K562 (cell line): ENCODE measurements around the gene SGSH. TPM values are rescaled to one million over a fixed set of nuclear protein-coding genes. Genes with fewer than 3 reads are reported as not detected.

ENCODE experiments used
- ATAC-seq: fragments of 200-7000 bp; cut with Tn5 transposase; 3 replicates; pipeline ENCODE4 v1.9.1; 2020; ENCODE audit warnings: moderate library complexity
- BruUV-seq: library from RNA; stranded (reverse); fragments of 400-500 nt; replicated peaks from 2 replicates; lab custom pipeline; 2021; lab: Mats Ljungman, UMichigan
- CTCF ChIA-PET: fragments of 300-600 bp; formaldehyde crosslinking; extraction: SDS; loops from one replicate; lab custom pipeline; 2021; ENCODE audit warnings: low intra/inter-chr PET ratio; lab: Yijun Ruan, JAX
- POLR2A ChIA-PET: fragments of 300-600, 350-650 bp; sonication (Branson Sonifier 250); formaldehyde crosslinking; extraction: SDS; loops from one replicate; lab custom pipeline; 2021; ENCODE audit warnings: antibody characterized with exemption, inconsistent platforms; lab: Yijun Ruan, JAX
- DNase-seq, 4 experiments: peaks; one replicate each; pipeline versions ENCODE4 v3.0.0 to v3.0.0-alpha.2; 2011 to 2018; ENCODE audit warnings: low spot score in 3 of 4, mixed read lengths in 3 of 4; ENCODE audit errors: extremely low read depth in 1 of 4
- FAIRE-seq: peaks from 2 replicates; lab custom pipeline; 2011; peaks lifted over from hg19 to GRCh38; lab: Jason Lieb, UNC
- H2AFZ ChIP-seq: 2 replicates; pipeline ENCODE4 v1.6.0; 2011; ENCODE audit warnings: low read depth, low read length, control low read depth, inconsistent platforms
- H3K27ac ChIP-seq: fragments of 200-600 bp; 3 replicates; pipeline ENCODE4 v1.8.0; 2011; ENCODE audit warnings: low read depth, mild to moderate bottlenecking, control low read depth, inconsistent platforms, low read length, moderate library complexity, mixed read lengths; ENCODE audit errors: extremely low read depth
- H3K27me3 ChIP-seq, 2 experiments: fragments of 300-600 bp in 1 of 2; 2 replicates in 1 of 2; 3 replicates in 1 of 2; pipeline versions ENCODE4 v1.6.0 to v1.8.0; 2011; ENCODE audit warnings: inconsistent platforms in 2 of 2, low read length in 2 of 2, mild to moderate bottlenecking in 1 of 2, mixed read lengths in 1 of 2, moderate library complexity in 1 of 2; ENCODE audit not compliant: control insufficient read depth in 2 of 2, insufficient read depth in 2 of 2
- H3K36me3 ChIP-seq: fragments of 300-600 bp; 3 replicates; pipeline ENCODE4 v1.8.0; 2011; ENCODE audit warnings: mild to moderate bottlenecking, low read length, inconsistent platforms; ENCODE audit not compliant: control insufficient read depth, insufficient read depth
- H3K4me1 ChIP-seq, 2 experiments: fragments of 200-600 bp in 1 of 2; replicated peaks in 1 of 2; 2 replicates in 1 of 2; 3 replicates in 1 of 2; pipeline versions ENCODE4 v1.5.1 to v1.8.0; 2011; ENCODE audit warnings: inconsistent platforms in 2 of 2, low read length in 2 of 2, mild to moderate bottlenecking in 1 of 2, mixed read lengths in 1 of 2, moderate library complexity in 1 of 2; ENCODE audit not compliant: control insufficient read depth in 2 of 2, insufficient read depth in 2 of 2
- H3K4me2 ChIP-seq: 2 replicates; pipeline ENCODE4 v1.6.1; 2011; ENCODE audit warnings: low read length, control low read depth, inconsistent platforms, mixed read lengths; ENCODE audit not compliant: insufficient read depth
- H3K4me3 ChIP-seq: fragments of 200-600 bp; sonication (generic), shearing (Covaris generic); 2 replicates; pipeline ENCODE4 v1.5.1; 2016; ENCODE audit warnings: control low read depth, inconsistent platforms
- H3K79me2 ChIP-seq: fragments of 200-600 bp; 3 replicates; pipeline ENCODE4 v1.8.0; 2011; ENCODE audit warnings: low read length, inconsistent platforms; ENCODE audit not compliant: control insufficient read depth, insufficient read depth
- H3K9ac ChIP-seq, 2 experiments: 2 replicates each; pipeline versions ENCODE4 v1.6.0 to v1.6.1; 2011; ENCODE audit warnings: low read depth in 2 of 2, low read length in 2 of 2, control low read depth in 1 of 2, inconsistent platforms in 1 of 2, mild to moderate bottlenecking in 1 of 2, mixed read lengths in 1 of 2; ENCODE audit not compliant: insufficient read depth in 1 of 2
- H3K9me1 ChIP-seq: one replicate; pipeline ENCODE4 v1.6.0; 2011; ENCODE audit warnings: inconsistent platforms, mild to moderate bottlenecking, low read length, moderate library complexity; ENCODE audit not compliant: control insufficient read depth, insufficient read depth
- H3K9me3 ChIP-seq: replicated peaks from 2 replicates; pipeline ENCODE4 v1.5.1; 2011; ENCODE audit warnings: low read depth, low read length, inconsistent platforms; ENCODE audit not compliant: control insufficient read depth, insufficient read depth
- H4K20me1 ChIP-seq: replicated peaks from 2 replicates; pipeline ENCODE4 v1.6.1; 2011; ENCODE audit warnings: low read length, inconsistent platforms, mixed read lengths; ENCODE audit not compliant: control insufficient read depth, insufficient read depth
- CCNT2 ChIP-seq: IDR thresholded peaks from 2 replicates; pipeline ENCODE4 v1.6.1; 2011; ENCODE audit warnings: borderline replicate concordance, low read depth, mild to moderate bottlenecking, moderate library complexity, mixed read lengths, low read length; ENCODE audit not compliant: insufficient read length; ENCODE audit errors: extremely low read depth
- FOSL1 ChIP-seq: fragments of 200-800 bp; sonication (Bioruptor generic); conservative IDR thresholded peaks from 2 replicates; pipeline ENCODE4 v1.6.1; 2016; ENCODE audit warnings: missing genetic modification characterization, missing compliant biosample characterization
- HNRNPUL1 ChIP-seq: fragments of 200-400 bp; formaldehyde crosslinking; IDR thresholded peaks from 2 replicates; pipeline ENCODE4 v1.6.1; 2017; ENCODE audit warnings: low read length
- NR1H2 ChIP-seq: sonication (generic); formaldehyde crosslinking; IDR thresholded peaks from 2 replicates; pipeline ENCODE4 v1.4.0; 2020; ENCODE audit warnings: mild to moderate bottlenecking, missing genetic modification reagents
- PCBP1 ChIP-seq: fragments of 200-400 bp; formaldehyde crosslinking; IDR thresholded peaks from 2 replicates; pipeline ENCODE4 v1.6.1; 2018; ENCODE audit warnings: mild to moderate bottlenecking, low read depth, low read length; ENCODE audit not compliant: poor library complexity, severe bottlenecking
- PHTF2 ChIP-seq: fragments of 250-450 bp; sonication (Bioruptor Pico); IDR thresholded peaks from 2 replicates; pipeline ENCODE4 v1.5.0; 2021; ENCODE audit warnings: mild to moderate bottlenecking
- POLR2AphosphoS5 ChIP-seq: IDR thresholded peaks from 2 replicates; pipeline ENCODE4 v1.6.1; 2011; ENCODE audit warnings: mild to moderate bottlenecking, low read depth, low read length, moderate library complexity; ENCODE audit not compliant: control insufficient read depth, insufficient read depth
- SAFB ChIP-seq: fragments of 200-400 bp; formaldehyde crosslinking; IDR thresholded peaks from 2 replicates; pipeline ENCODE4 v1.6.1; 2017; ENCODE audit warnings: low read depth, low read length, borderline replicate concordance
- SIRT6 ChIP-seq: IDR thresholded peaks from one replicate; pipeline ENCODE4 v1.6.1; 2012; ENCODE audit warnings: low read depth, mild to moderate bottlenecking, control low read depth, inconsistent platforms, low read length, moderate library complexity
- SMAD4 ChIP-seq: fragments of 250-450 bp; sonication (Bioruptor Pico); conservative IDR thresholded peaks from 2 replicates; pipeline ENCODE4 v1.8.0; 2021; ENCODE audit warnings: inconsistent platforms, mild to moderate bottlenecking, moderate library complexity
- TAF1 ChIP-seq: IDR thresholded peaks from 2 replicates; pipeline ENCODE4 v1.6.1; 2011; ENCODE audit warnings: mild to moderate bottlenecking, low read length, moderate library complexity; ENCODE audit not compliant: insufficient read depth, control insufficient read depth, severe bottlenecking; ENCODE audit errors: extremely low read depth
- TCFL5 ChIP-seq: fragments of 250-450 bp; sonication (Bioruptor Pico); conservative IDR thresholded peaks from 2 replicates; pipeline ENCODE4 v1.6.1; 2021; ENCODE audit warnings: mild to moderate bottlenecking, moderate library complexity, matching md5 sums
- THRAP3 ChIP-seq: fragments of 450-650 bp; IDR thresholded peaks from 2 replicates; pipeline ENCODE4 v1.6.1; 2016; ENCODE audit warnings: mild to moderate bottlenecking, inconsistent platforms, borderline replicate concordance
- ZNF3 ChIP-seq: fragments of 250-450 bp; sonication (Bioruptor Pico); IDR thresholded peaks from 2 replicates; pipeline ENCODE4 v1.5.0; 2021; ENCODE audit warnings: mild to moderate bottlenecking, moderate library complexity
- WGBS: fragments of 100-300 bp; shearing (Covaris generic); methylation state at CpG from one replicate; pipeline ENCODE4 v1.1.6; 2016; ENCODE audit warnings: low coverage, mixed read lengths; ENCODE audit not compliant: insufficient coverage; ENCODE audit errors: missing lambda C conversion rate; 5-methylcytosine and 5-hydroxymethylcytosine counted together
- in situ Hi-C: fragments of 300-500 bp; cut with MboI; formaldehyde crosslinking; loops from 4 replicates; pipeline ENCODE4 v1.15.0; 2018; ENCODE audit warnings: inconsistent platforms, mixed read lengths
- intact Hi-C: fragments of 100-400 bp; cut with micrococcal nuclease; formaldehyde crosslinking; loops from 2 replicates; pipeline ENCODE4 v1.14.2; 2022
- polyA plus RNA-seq, 8 experiments: library from polyadenylated mRNA; depleted of rRNA in 4 of 8; stranded (reverse) in 5 of 8; unstranded in 3 of 8; fragments of >200 nt; fragmentation: Nextera tagmentation in 2 of 8; fragmentation: Illumina TruSeq in 1 of 8; extraction: Ambion mirVana in 2 of 8; extraction: Trizol in 1 of 8; gene quantifications; 2 replicates each; pipeline versions ENCODE4 v1.2.1 to v1.2.3, GENCODE V29; 2011 to 2014; ENCODE audit warnings: inconsistent platforms in 1 of 8, missing spikeins in 1 of 8
- total RNA-seq, 7 experiments: library from RNA; depleted of rRNA in 6 of 7; stranded (reverse); fragments of >200 nt in 6 of 7; fragmentation: Illumina TruSeq in 2 of 7; extraction: Trizol in 2 of 7; gene quantifications; 2 replicates each; pipeline versions ENCODE4 v1.2.1 to v1.2.3, GENCODE V29; 2011 to 2021; ENCODE audit warnings: low replicate concordance in 1 of 7
- TF ChIP-seq, protein P1 (sequence below): fragments of 200-800 bp; sonication (Bioruptor generic); IDR thresholded peaks from 2 replicates; pipeline ENCODE4 v1.6.1; 2017; ENCODE audit warnings: missing genetic modification characterization, missing compliant biosample characterization
- TF ChIP-seq, protein P2 (sequence below): sonication (generic); formaldehyde crosslinking; IDR thresholded peaks from 2 replicates; pipeline ENCODE4 v1.8.0; 2023; ENCODE audit warnings: mild to moderate bottlenecking, missing genetic modification reagents
- TF ChIP-seq, protein P3 (sequence below), 3 experiments: fragments of 200-800 bp in 1 of 3; sonication (Bioruptor generic) in 1 of 3; sonication (generic) in 1 of 3; formaldehyde crosslinking in 1 of 3; IDR thresholded peaks; 2 replicates each; pipeline versions ENCODE4 v1.6.1 to v1.8.0; 2016 to 2022; ENCODE audit warnings: mild to moderate bottlenecking in 2 of 3, missing compliant biosample characterization in 2 of 3, missing genetic modification characterization in 2 of 3, missing genetic modification reagents in 1 of 3

The SGSH gene
- total and polyA plus RNA-seq, 9 of the 15 experiments (the other 6 are each of a cell fraction or from before 2014, with no cell fraction given): 0.25 to 15.7 (median 4.9) TPM

DNA sequence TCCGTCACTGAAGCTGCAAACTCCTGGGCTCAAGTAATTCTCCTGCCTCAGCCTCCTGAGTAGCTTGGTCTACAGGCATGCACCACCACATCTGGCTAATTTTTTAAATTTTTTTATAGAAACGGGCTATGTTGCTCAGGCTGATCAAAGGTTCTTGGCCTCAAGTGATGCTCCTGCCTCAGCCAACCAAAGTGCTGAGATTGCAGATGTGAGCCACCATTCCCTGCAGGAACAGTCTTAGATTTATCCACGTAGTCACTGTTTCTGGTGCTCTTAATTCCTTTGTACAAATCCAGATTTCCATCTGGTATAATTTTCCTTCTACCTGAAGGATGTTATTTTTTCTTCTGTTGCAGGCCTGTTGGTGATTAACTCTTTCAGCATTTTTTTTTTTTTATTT is 13.1 kb upstream of the SGSH start:
- Histone ChIP-seq H3K4me1 (no peaks in the 10 kb centered on the region), H3K4me3 (no peak overlapping the region), H3K27ac (no peak overlapping the region), H4K20me1 (no peaks in the 10 kb centered on the region), H3K4me2 (no peak overlapping the region), H2AFZ (no peak overlapping the region), H3K79me2 (no peaks in the 10 kb centered on the region), H3K27me3 (no peaks in the 10 kb centered on the region), H3K9me1 (no peaks in the 10 kb centered on the region), H3K9ac (no peak overlapping the region), H3K9me3 (no peaks in the 10 kb centered on the region), H3K36me3 (no peaks in the 10 kb centered on the region)
- FAIRE-seq (no peak), DNase-seq (no peak), ATAC-seq (no peak)
- WGBS: 28% methylated on average over 3 of the region's 3 CpGs
- intact Hi-C loops: no loop called here
- in situ Hi-C loops: no loop called here
- POLR2A ChIA-PET: no interaction called here
- CTCF ChIA-PET: no interaction called here
- no TSS peak for BruUV-seq
- no peak for TF ChIP-seq FOSL1 (tag)
- TF ChIP-seq ZNF3 (CRISPR knock-in tag): no peak
- no peak for TF ChIP-seq CCNT2
- no peak for TF ChIP-seq TCFL5 (CRISPR knock-in tag)
- TF ChIP-seq, protein P1, sequence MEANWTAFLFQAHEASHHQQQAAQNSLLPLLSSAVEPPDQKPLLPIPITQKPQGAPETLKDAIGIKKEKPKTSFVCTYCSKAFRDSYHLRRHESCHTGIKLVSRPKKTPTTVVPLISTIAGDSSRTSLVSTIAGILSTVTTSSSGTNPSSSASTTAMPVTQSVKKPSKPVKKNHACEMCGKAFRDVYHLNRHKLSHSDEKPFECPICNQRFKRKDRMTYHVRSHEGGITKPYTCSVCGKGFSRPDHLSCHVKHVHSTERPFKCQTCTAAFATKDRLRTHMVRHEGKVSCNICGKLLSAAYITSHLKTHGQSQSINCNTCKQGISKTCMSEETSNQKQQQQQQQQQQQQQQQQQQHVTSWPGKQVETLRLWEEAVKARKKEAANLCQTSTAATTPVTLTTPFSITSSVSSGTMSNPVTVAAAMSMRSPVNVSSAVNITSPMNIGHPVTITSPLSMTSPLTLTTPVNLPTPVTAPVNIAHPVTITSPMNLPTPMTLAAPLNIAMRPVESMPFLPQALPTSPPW (CRISPR knock-in tag): no peak
- no peak for TF ChIP-seq THRAP3
- TF ChIP-seq SAFB: no peak
- TF ChIP-seq HNRNPUL1: no peak
- TF ChIP-seq SIRT6: no peak
- no peak for TF ChIP-seq NR1H2 (CRISPR knock-in tag)
- TF ChIP-seq PCBP1: no peak
- TF ChIP-seq, protein P2, sequence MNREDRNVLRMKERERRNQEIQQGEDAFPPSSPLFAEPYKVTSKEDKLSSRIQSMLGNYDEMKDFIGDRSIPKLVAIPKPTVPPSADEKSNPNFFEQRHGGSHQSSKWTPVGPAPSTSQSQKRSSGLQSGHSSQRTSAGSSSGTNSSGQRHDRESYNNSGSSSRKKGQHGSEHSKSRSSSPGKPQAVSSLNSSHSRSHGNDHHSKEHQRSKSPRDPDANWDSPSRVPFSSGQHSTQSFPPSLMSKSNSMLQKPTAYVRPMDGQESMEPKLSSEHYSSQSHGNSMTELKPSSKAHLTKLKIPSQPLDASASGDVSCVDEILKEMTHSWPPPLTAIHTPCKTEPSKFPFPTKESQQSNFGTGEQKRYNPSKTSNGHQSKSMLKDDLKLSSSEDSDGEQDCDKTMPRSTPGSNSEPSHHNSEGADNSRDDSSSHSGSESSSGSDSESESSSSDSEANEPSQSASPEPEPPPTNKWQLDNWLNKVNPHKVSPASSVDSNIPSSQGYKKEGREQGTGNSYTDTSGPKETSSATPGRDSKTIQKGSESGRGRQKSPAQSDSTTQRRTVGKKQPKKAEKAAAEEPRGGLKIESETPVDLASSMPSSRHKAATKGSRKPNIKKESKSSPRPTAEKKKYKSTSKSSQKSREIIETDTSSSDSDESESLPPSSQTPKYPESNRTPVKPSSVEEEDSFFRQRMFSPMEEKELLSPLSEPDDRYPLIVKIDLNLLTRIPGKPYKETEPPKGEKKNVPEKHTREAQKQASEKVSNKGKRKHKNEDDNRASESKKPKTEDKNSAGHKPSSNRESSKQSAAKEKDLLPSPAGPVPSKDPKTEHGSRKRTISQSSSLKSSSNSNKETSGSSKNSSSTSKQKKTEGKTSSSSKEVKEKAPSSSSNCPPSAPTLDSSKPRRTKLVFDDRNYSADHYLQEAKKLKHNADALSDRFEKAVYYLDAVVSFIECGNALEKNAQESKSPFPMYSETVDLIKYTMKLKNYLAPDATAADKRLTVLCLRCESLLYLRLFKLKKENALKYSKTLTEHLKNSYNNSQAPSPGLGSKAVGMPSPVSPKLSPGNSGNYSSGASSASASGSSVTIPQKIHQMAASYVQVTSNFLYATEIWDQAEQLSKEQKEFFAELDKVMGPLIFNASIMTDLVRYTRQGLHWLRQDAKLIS (CRISPR knock-in tag): no peak
- TF ChIP-seq SMAD4 (CRISPR knock-in tag): no peak
- TF ChIP-seq, protein P3, sequence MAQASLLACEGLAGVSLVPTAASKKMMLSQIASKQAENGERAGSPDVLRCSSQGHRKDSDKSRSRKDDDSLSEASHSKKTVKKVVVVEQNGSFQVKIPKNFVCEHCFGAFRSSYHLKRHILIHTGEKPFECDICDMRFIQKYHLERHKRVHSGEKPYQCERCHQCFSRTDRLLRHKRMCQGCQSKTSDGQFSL (CRISPR knock-in tag; IDR thresholded peaks at IDR 0.05): no peak
- TF ChIP-seq, protein P3 (tag; IDR thresholded peaks at IDR 0.05): no peak
- TF ChIP-seq PHTF2 (CRISPR knock-in tag): no peak
- no peak for TF ChIP-seq TAF1
- TF ChIP-seq POLR2AphosphoS5: no peak
